A549 (cell line): ENCODE measurements around the gene SIM1.

ENCODE experiments used
- HDAC2 ChIP-seq: fragments of 200-600 bp; sonication (generic); IDR thresholded peaks from 2 replicates; pipeline ENCODE4 v1.6.1; 2016
- KDM5A ChIP-seq: fragments of 200-600 bp; sonication (generic); IDR thresholded peaks from 2 replicates; pipeline ENCODE4 v1.6.1; 2016; ENCODE audit warnings: antibody characterized with exemption, mild to moderate bottlenecking
- RAD21 ChIP-seq, 2 experiments: fragments of >200 bp in 1 of 2; sonication (Bioruptor Twin) in 1 of 2; formaldehyde crosslinking in 1 of 2; IDR thresholded peaks in 1 of 2; conservative IDR thresholded peaks in 1 of 2; 2 replicates in 1 of 2; 3 replicates in 1 of 2; pipeline ENCODE4 v1.6.1; 2012 to 2018; ENCODE audit warnings: inconsistent platforms in 1 of 2
- TF ChIP-seq, protein P1 (sequence below): fragments of >200 bp; sonication (Bioruptor Twin); formaldehyde crosslinking; IDR thresholded peaks from 3 replicates; pipeline ENCODE4 v1.5.1; 2016

GRCh38 chr6:100457311-100457990 lies 7.3 kb downstream of the SIM1 start:
- TF ChIP-seq RAD21 (conservative IDR thresholded peaks at IDR 0.05 in 1 of 2, IDR thresholded peaks at IDR 0.05 in 1 of 2) (no peak), KDM5A (no peak), HDAC2 (no peak)
- TF ChIP-seq, protein P1, sequence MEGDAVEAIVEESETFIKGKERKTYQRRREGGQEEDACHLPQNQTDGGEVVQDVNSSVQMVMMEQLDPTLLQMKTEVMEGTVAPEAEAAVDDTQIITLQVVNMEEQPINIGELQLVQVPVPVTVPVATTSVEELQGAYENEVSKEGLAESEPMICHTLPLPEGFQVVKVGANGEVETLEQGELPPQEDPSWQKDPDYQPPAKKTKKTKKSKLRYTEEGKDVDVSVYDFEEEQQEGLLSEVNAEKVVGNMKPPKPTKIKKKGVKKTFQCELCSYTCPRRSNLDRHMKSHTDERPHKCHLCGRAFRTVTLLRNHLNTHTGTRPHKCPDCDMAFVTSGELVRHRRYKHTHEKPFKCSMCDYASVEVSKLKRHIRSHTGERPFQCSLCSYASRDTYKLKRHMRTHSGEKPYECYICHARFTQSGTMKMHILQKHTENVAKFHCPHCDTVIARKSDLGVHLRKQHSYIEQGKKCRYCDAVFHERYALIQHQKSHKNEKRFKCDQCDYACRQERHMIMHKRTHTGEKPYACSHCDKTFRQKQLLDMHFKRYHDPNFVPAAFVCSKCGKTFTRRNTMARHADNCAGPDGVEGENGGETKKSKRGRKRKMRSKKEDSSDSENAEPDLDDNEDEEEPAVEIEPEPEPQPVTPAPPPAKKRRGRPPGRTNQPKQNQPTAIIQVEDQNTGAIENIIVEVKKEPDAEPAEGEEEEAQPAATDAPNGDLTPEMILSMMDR = no peak
